GM18498 (cell line): ENCODE measurements around the gene ETNK1.
"Not testable (repeated sequence)": the region's sequence is repeated elsewhere in the genome, so short reads cannot be mapped to it uniquely, and the experiment has no call there.

ENCODE experiments used
- ATAC-seq: cut with Tn5 transposase; IDR thresholded peaks from one replicate; pipeline ENCODE4 v1.9.1; 2021; ENCODE audit warnings: mild to moderate bottlenecking, moderate library complexity; ENCODE audit not compliant: unreplicated experiment

ETNK1 gene, protein sequence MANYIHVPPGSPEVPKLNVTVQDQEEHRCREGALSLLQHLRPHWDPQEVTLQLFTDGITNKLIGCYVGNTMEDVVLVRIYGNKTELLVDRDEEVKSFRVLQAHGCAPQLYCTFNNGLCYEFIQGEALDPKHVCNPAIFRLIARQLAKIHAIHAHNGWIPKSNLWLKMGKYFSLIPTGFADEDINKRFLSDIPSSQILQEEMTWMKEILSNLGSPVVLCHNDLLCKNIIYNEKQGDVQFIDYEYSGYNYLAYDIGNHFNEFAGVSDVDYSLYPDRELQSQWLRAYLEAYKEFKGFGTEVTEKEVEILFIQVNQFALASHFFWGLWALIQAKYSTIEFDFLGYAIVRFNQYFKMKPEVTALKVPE

DNA sequence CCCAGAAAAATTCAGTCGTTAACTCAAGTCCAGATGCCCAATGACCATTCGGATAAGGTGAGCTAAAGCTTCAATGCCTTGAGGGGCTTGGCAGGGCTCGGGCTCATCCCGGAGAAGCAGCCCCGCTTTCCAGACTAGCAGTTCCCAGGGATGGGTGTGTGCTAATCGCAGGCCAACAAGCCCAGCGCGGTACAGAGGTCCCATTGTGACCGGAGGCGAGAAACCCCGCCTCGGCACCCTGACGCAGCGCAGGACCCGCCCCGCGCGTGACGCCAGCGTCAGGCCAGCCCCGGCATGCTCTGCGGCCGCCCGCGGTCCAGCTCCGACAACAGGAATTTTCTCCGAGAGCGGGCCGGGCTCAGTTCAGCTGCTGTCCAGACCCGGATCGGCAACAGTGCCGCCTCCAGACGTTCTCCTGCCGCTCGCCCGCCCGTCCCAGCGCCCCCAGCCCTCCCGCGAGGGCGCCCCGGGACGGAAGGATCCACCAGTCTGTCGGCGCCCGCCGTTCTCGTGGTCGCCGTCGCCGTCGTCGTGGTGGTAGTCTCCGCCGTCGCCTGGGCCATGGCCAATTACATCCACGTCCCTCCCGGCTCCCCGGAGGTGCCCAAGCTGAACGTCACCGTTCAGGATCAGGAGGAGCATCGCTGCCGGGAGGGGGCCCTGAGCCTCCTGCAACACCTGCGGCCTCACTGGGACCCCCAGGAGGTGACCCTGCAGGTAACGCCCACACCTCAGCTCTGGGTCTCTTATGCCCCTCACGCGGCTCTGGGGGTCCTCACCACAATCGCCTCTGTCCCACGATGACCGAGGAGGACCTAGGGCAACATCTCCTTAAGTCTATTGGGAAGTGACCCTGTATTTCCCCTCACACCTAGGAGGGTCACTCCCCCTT, at the start of gene ETNK1:
Gene ETNK1, plus strand, starts transcription at position 302 of the 892 bp plus-strand sequence. Its CDS starts 260 bp downstream, at position 562.
- ATAC-seq: peak; percentile 98

DNA sequence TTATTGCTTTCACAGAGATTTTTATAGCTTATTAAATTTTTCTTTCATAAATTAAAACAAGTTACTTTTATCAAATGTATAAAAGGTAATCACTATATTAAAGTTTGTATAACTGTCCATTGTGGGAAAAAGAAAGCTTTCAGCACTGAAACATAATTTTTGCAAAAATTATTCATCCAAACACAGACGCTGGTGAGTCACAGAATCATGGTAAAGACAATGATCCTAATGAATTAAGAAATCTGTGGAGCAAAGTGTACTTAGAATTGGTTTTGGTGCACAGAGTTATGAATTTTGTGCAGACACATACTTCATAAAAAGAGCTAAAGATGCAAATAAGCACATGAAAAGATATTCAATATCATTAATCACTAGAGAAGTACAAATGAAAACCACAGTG, 48.9 kb upstream of the ETNK1 start:
- no peak for ATAC-seq

DNA sequence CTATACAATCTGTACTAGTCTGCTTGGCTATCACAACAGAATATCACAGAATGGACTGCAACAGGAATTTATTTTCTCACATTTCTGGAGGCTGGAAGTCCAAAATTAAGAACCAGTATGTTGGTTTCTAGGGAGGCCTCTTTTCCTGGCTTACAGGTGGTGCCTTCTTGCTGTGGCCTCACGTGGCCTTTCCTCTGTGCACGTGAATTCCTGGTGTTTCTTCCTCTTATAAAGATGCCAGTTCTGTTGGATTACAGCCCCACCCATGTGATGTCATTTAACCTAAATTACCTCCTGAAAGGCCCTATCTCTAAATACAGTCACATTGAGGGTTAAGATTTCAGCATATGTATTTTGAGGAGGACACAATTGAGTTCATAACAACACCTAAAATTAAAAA, 48.5 kb upstream of the ETNK1 start:
- no peak for ATAC-seq

DNA sequence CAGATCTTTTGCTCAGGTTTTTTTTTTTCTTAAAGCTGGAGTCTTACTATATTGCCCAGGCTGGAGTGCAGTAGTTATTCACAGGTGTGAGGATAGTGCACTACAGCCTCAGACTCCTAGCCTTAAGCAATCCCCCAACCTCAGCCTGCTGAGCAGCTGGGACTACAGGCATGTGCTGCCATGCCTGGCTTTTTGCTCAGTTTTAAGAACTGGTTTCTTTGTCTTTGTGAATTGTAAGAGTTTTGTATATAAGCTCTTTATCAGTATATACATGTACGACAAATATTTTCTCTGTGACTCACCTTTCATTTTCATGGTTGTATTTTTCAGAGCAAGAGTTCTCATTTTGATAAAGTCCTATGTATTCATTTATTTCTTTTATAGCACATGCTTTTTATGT, 47.3 kb upstream of the ETNK1 start:
- no peak for ATAC-seq

DNA sequence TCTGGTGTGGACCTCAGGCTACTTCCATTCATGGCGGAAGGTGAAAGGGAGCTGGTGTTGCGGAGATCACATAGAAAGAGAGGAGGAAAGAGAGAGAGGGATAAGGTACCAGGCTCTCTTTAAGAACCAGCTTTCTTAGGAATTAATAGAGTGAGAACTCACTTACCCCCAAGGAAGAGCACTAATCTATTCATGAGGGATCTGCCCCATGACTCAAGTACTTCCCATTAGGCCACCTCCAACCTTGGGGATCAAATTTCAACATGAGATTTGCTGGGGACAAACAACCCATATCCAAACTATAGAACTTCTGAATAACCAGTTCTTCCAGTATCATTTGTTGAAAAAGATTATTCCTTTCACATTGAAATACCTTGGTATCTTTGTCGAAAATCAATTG, 46.6 kb upstream of the ETNK1 start:
- no peak for ATAC-seq

DNA sequence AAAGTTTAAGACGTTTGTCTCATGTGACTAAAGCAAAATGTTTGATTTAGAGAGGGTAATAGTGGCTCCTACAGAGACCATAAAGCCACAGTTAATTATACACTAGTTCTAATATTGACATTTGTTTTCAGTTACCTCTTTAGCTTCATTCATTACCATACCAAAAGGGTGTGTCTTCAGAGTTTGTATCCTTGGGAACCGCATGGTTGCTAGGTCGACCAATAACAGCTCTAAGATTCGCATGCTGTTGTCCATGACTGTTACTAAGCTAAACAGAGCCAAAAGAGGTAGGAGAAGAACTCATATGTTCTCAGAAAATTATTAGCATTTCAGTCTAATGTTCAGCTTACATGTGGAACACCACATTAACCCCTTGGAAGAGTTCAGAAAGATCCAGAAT, 36.2 kb upstream of the ETNK1 start:
- ATAC-seq: no peak

DNA sequence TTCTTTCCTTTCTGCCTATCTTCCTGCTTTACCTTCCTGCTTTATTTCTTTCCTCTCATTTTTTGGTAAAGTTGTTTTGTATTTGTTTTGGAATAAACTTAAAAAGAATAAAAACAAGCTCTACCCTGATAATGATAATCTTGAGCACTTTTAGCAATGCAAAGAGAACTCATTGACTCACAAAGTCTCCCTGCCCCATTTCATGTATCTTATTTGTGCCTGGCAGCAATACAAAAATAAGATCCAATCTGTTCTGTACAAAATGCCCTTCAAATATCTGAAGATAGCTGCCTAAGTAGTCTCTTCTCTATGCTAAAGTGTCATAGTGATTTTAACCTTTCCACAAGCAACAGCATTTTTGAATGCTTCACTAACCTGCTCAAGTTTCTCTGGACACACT, 31.1 kb upstream of the ETNK1 start:
- no peak for ATAC-seq

DNA sequence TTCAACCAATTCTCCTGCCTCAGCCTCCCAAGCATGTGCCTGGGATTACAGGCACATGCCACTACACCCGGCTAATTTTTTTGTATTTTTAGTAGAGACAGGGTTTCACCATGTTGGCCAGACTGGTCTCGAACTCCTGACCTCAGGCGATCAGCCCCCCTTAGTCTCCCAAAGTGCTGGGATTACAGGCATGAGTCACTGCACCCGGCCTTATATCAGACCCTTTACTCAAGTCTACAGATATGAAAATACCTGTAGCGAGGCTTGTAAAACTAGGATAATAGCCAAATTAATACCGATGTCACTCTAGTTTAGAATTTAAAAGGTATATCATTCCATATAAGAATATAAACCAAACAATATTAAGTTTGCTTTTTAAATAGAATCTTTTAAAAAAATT, 27.4 kb upstream of the ETNK1 start:
- ATAC-seq: not testable (repeated sequence)

DNA sequence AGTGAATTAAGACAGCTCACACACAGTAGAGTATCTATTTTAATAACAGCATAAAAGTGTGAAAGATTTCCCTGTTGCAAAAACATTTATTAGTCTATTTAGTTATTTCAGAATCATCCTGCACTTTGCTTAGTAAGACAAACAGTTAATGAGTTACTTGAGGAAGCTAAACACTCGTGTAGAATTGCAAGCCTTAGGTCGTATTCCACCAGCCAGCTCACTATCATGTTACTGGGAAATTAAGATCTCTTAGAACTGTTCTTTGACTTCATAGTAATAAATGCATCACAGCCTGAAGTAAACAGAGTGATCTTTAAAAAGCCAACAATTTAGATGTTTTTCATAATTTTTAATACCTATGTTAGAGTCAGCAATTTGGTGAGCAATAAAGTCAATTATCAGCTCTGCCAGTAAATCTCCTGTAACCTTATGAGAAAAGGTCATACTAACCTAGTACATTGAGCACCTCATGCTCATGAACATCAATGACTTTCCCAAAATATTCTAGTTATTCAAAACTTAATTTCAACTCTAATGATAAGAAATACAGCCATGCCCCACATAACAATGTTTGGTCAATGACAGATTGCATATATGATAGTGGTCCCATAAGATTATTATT, 26.7 kb upstream of the ETNK1 start:
- ATAC-seq: no peak

DNA sequence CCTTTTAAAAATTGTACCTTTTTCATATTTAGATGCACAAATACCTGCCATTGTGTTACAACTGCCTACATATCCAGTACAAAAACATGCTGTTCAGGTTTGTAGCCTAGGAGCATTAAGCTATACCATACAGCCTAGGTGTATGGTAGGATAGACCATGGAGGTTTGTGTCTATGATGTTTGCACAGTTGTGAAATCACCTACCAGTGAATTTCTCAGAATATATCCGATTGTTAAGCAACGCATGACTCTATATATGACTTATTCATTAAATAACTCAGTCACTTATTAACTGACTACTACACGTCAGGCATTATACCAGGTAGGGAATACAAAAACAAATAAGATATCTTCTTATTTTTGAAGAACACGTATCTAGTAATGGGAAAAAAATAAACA, 26.2 kb upstream of the ETNK1 start:
- no peak for ATAC-seq

DNA sequence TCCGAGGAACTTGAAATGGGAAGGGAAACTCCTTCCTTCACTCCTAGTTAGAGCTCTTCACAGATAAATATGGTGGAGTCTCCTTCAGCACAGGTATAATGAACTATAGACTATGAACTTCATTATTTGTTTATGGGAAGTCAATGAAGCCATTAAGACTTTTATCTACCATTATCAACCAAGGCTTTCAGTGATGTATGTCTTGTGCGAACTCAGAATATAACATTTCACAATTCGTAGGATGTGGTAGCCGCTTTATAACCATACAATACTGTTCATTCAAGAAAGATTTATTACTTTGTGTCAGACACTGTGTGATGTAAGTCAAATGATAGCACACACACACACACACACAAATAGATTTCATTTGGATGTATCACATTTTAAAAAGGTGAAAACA, 24.8 kb upstream of the ETNK1 start:
- no peak for ATAC-seq

DNA sequence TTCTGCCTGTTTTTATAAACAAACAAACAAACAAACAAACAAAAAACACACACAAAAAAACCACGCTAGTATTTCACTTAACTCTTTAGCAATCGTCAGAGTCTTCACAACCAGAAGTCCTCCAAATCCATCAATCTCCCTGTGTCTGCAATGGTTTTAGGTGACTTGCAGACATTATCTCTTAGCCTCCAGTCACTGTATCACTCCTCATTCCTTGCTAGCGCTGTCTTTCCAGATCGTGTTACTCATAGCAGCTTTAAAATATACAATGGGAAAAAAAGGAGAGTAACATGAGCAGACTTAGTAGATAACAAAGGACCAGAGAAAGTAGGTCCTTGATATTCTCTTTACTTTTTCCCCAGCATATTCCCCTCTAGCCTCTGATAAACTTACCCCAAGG, 15.5 kb upstream of the ETNK1 start:
- no peak for ATAC-seq

DNA sequence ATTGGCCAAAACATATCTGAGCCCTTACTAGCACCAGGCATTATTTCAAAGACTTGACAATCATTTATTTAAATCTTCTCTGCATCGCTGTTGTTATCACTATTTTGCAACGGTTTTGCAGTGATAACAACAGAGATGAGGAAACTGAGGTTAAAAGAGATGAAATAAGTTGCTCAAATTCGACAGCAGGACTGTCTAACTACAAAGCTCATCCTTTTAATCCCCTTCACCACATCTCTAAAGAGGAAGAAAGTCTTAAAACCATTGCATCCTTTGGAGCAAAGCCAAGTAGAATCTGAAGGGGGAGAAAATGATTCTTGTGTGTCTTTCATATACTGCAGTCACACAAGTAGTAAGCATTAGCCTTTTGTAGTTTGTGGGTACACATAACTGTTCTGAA, 14.8 kb upstream of the ETNK1 start:
- no peak for ATAC-seq

DNA sequence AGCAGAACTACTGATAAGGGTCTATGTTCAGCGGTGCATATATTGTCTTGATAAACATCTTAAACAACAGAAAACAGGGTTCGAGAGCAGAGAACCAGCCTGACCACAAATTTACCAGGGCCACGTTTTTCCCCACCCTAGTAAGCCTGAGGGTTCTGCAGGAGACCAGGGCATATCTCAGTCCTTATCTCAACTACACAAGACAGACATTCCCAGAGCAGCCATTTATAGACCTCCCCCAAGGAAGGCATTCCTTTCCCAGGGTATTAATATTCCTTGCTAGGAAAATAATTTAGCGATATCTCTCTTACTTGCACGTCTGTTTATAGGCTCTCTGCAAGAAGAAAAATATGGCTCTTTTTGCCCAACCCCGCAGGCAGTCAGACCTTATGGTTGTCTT, 12.1 kb upstream of the ETNK1 start:
- ATAC-seq: not testable (repeated sequence)

DNA sequence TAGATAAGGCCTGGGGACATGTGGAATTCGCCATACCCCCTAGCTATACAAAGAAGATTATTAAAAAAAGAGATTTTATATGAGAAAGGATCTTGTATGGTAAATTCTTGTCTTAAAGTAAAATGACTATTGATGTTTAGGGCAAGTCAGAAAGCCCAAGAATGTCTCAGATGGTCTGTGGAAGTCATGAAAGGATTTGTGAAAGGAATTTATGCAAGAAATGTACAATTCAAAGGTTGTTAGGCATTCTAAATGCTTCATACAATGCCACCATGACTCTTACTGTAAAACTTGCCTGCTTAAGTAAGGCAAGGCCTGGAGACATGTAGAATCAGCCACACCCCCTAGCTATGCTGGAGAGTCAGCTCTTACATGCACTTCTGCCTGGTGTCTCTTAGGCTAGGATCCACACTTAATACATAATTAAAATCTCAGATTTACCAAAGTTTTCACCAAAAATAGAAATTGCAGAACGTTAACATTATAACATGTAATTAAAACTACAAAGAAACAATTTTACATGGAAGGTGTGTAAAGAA, 8.9 kb upstream of the ETNK1 start:
- ATAC-seq: no peak

DNA sequence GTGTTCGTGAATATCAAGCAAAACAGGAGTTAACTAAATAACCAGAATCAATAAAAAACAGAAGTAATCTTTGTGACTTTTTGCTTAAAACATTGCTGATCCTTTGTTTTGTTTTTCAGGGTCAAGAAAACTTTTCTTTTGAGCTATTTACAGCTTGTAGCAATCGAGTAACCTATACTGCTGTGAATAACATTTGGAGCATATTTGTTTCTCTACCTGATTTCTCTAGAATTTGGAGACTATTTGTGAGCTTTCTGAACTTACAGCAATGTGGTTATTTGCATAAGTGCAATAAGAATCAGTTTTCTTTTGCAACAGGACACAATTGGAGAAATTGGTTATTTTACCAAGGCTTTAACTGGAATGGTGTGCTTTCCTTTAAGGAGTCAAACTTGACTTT, 7.3 kb upstream of the ETNK1 start:
- ATAC-seq: no peak

DNA sequence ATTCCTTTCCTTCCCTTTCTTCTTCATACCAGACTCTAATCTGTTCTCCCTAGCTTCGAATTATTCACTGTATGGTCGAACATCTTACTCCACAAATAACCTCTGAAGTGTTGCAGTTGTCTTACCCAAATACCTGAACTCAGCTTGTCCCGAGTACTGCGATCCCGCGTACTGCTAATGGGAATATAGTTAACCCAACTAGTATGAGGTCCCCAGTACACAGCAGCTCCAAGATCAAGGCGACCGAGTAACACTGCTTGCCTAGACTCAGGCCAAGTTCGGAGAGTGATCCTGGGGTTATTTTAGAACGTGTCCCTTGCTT, 462 bp upstream of the ETNK1 start:
- ATAC-seq: no peak

DNA sequence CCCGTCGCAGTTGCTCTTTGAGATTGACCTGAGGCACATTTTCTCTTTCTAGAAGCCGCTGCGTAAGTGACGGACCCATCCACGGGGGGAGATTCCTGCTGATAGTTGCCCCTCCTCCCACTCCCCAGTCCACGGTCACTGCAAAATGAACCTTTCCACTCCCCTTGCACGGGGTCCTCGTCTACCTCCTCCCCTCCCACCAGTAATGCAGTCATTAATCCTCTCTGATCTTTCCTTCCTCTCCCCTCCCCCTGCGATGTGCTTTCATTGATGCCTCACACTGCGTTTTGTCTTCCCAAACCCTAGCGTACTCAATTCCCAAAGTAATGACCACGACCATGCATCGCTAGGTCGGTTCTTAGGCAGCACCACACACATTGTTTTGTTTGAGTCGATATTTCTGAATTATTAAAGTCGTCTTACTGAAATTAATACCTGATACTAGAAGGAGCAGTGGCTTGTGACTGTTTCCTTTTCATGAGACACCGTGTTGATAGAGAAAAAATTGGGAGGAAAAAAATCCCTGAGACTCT, 857 bp downstream of the ETNK1 start:
- ATAC-seq: peak; percentile 25

DNA sequence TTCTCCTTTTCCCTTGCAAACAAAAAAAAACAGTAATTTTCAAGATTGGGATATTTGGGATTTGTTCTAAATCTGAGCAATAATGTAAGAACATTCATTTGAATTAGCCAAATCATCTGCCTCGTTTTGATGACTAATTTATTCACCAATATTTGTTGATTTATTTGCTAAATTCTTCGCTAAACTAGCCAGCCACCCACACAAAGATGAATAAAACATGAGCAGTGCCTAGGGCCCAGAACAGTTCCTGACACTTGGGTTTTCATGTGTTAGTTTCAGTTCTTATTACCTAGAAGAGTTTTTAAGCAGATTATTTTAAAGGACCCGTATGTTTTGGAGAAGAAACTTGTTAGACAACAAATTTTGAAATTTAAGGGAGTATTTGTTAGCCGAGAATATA, 1.4 kb downstream of the ETNK1 start:
- ATAC-seq: peak; percentile 50

DNA sequence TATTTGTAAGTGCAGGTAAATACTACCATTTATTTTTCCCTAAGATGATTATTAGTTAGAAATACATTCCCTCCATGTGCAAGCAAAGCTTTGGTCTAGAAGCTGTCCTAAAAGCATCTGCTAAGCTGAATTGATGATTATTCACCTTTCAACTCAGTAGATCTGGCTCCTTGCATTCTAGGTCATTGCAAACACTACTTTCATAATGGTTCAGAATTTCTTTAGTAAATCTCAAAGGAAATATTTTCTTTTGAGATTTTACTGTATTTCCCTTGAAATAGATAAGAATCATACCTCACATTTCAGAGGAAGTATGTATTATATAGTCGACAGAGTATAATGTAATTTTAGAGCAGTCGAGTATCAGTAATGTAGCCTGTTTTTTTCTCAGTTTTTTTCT, 2.4 kb downstream of the ETNK1 start:
- no peak for ATAC-seq

DNA sequence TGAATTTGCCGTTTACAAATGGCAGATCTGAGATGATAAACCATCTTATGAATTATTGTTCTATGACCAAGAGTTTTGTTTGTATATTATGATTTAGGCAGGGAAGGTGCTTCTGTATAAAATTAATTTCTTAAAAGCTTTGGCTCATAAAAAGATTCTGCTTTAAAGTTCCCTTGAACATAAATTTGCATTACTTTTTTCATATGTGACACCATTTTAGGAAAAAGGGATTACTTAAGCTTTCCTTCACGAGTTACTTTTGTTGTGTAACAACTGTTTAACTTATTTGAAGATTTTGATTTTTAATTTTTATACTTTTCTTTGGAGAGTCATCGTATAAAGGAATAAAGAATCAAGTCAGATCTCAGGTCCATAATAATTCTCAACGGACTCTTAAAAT, 3.3 kb downstream of the ETNK1 start:
- no peak for ATAC-seq
